ENCODE results near the gene ZCCHC14. TPM values are rescaled to one million over a fixed set of nuclear protein-coding genes. Genes with fewer than 3 reads are reported as not detected.

Gene ZCCHC14
- total and polyA plus RNA-seq, 2 of the 13 experiments (the other 11 are each of a cell fraction or from before 2014, with no cell fraction given) = 12.4 to 12.5 TPM

DNA sequence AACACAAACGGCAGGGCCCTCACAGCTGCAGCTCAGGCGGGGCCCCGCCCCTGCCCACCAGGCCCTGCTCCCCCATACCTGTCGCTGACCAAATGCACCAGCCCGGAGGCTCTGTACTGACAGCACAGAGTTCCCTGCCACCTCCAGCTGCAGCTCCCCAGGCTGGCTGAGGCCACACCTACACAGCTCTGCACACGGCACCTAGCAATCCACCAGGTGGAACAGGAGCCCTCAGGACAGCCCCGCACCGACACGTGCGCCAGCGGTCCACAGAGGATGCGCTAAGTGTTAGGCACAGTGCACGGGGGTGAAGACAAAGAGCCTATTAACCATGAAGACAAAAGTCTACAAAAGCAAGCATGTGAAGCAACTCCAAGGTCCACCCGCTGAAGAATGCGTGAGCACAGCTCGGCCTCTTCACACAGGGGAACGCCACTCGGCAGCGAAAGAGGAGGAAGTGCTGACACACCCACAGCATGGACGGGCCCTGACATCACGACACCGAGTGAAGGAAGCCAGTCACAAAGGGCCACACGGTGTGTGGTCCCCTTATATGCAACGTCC is 5.4 kb downstream of the ZCCHC14 start (continued):
- TF ChIP-seq, protein P1, sequence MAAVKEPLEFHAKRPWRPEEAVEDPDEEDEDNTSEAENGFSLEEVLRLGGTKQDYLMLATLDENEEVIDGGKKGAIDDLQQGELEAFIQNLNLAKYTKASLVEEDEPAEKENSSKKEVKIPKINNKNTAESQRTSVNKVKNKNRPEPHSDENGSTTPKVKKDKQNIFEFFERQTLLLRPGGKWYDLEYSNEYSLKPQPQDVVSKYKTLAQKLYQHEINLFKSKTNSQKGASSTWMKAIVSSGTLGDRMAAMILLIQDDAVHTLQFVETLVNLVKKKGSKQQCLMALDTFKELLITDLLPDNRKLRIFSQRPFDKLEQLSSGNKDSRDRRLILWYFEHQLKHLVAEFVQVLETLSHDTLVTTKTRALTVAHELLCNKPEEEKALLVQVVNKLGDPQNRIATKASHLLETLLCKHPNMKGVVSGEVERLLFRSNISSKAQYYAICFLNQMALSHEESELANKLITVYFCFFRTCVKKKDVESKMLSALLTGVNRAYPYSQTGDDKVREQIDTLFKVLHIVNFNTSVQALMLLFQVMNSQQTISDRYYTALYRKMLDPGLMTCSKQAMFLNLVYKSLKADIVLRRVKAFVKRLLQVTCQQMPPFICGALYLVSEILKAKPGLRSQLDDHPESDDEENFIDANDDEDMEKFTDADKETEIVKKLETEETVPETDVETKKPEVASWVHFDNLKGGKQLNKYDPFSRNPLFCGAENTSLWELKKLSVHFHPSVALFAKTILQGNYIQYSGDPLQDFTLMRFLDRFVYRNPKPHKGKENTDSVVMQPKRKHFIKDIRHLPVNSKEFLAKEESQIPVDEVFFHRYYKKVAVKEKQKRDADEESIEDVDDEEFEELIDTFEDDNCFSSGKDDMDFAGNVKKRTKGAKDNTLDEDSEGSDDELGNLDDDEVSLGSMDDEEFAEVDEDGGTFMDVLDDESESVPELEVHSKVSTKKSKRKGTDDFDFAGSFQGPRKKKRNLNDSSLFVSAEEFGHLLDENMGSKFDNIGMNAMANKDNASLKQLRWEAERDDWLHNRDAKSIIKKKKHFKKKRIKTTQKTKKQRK (IDR thresholded peaks at IDR 0.05; ENCODE audit: low read length) = no peak
- no peak; the same call in 1 of the 2 replicates for TF ChIP-seq FOXJ3 (CRISPR knock-in tag; IDR thresholded peaks at IDR 0.05; ENCODE audit: borderline replicate concordance)
- peak; percentile 83; the same call in 1 of the 2 replicates for TF ChIP-seq KLF9 (CRISPR knock-in tag; IDR thresholded peaks at IDR 0.05; ENCODE audit: low read depth)
- no peak for TF ChIP-seq MZF1 (CRISPR knock-in tag; IDR thresholded peaks at IDR 0.05; ENCODE audit: borderline replicate concordance)
- TF ChIP-seq, protein P2, sequence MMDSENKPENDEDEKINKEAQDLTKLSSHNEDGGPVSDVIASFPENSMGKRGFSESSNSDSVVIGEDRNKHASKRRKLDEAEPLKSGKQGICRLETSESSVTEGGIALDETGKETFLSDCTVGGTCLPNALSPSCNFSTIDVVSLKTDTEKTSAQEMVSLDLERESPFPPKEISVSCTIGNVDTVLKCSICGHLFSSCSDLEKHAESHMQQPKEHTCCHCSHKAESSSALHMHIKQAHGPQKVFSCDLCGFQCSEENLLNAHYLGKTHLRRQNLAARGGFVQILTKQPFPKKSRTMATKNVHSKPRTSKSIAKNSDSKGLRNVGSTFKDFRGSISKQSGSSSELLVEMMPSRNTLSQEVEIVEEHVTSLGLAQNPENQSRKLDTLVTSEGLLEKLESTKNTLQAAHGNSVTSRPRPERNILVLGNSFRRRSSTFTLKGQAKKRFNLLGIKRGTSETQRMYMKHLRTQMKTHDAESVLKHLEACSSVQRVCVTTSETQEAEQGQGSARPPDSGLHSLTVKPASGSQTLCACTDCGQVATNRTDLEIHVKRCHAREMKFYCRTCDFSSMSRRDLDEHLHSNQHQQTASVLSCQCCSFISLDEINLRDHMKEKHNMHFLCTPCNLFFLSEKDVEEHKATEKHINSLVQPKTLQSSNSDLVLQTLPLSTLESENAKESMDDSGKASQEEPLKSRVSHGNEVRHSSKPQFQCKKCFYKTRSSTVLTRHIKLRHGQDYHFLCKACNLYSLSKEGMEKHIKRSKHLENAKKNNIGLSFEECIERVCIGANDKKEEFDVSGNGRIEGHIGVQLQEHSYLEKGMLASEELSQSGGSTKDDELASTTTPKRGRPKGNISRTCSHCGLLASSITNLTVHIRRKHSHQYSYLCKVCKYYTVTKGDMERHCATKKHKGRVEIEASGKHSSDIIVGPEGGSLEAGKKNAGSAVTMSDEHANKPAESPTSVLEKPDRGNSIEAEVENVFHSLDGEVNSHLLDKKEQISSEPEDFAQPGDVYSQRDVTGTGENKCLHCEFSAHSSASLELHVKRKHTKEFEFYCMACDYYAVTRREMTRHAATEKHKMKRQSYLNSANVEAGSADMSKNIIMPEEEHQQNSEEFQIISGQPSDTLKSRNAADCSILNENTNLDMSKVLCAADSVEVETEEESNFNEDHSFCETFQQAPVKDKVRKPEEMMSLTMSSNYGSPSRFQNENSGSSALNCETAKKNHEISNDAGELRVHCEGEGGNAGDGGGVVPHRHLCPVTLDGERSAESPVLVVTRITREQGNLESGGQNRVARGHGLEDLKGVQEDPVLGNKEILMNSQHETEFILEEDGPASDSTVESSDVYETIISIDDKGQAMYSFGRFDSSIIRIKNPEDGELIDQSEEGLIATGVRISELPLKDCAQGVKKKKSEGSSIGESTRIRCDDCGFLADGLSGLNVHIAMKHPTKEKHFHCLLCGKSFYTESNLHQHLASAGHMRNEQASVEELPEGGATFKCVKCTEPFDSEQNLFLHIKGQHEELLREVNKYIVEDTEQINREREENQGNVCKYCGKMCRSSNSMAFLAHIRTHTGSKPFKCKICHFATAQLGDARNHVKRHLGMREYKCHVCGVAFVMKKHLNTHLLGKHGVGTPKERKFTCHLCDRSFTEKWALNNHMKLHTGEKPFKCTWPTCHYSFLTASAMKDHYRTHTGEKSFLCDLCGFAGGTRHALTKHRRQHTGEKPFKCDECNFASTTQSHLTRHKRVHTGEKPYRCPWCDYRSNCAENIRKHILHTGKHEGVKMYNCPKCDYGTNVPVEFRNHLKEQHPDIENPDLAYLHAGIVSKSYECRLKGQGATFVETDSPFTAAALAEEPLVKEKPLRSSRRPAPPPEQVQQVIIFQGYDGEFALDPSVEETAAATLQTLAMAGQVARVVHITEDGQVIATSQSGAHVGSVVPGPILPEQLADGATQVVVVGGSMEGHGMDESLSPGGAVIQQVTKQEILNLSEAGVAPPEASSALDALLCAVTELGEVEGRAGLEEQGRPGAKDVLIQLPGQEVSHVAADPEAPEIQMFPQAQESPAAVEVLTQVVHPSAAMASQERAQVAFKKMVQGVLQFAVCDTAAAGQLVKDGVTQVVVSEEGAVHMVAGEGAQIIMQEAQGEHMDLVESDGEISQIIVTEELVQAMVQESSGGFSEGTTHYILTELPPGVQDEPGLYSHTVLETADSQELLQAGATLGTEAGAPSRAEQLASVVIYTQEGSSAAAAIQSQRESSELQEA (CRISPR knock-in tag; IDR thresholded peaks at IDR 0.05; ENCODE audit: not compliant biosample characterization) = no peak
- TF ChIP-seq PAWR (CRISPR knock-in tag; IDR thresholded peaks at IDR 0.05; ENCODE audit: borderline replicate concordance) = no peak
- TF ChIP-seq ETV5 (CRISPR knock-in tag; IDR thresholded peaks at IDR 0.05; ENCODE audit: borderline replicate concordance) = peak; percentile 23; the same call in 1 of the 2 replicates
- TF ChIP-seq, protein P3, sequence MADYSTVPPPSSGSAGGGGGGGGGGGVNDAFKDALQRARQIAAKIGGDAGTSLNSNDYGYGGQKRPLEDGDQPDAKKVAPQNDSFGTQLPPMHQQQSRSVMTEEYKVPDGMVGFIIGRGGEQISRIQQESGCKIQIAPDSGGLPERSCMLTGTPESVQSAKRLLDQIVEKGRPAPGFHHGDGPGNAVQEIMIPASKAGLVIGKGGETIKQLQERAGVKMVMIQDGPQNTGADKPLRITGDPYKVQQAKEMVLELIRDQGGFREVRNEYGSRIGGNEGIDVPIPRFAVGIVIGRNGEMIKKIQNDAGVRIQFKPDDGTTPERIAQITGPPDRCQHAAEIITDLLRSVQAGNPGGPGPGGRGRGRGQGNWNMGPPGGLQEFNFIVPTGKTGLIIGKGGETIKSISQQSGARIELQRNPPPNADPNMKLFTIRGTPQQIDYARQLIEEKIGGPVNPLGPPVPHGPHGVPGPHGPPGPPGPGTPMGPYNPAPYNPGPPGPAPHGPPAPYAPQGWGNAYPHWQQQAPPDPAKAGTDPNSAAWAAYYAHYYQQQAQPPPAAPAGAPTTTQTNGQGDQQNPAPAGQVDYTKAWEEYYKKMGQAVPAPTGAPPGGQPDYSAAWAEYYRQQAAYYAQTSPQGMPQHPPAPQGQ (CRISPR knock-in tag; IDR thresholded peaks at IDR 0.05; ENCODE audit: borderline replicate concordance) = no peak
- peak; percentile 15; the same call in 1 of the 2 replicates for TF ChIP-seq IRF2 (CRISPR knock-in tag; IDR thresholded peaks at IDR 0.05)
- TF ChIP-seq, protein P4, sequence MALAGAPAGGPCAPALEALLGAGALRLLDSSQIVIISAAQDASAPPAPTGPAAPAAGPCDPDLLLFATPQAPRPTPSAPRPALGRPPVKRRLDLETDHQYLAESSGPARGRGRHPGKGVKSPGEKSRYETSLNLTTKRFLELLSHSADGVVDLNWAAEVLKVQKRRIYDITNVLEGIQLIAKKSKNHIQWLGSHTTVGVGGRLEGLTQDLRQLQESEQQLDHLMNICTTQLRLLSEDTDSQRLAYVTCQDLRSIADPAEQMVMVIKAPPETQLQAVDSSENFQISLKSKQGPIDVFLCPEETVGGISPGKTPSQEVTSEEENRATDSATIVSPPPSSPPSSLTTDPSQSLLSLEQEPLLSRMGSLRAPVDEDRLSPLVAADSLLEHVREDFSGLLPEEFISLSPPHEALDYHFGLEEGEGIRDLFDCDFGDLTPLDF (CRISPR knock-in tag; IDR thresholded peaks at IDR 0.05) = no peak
- TF ChIP-seq CEBPG (CRISPR knock-in tag; IDR thresholded peaks at IDR 0.05) = peak; percentile 74
- TF ChIP-seq MAF1 (CRISPR knock-in tag; IDR thresholded peaks at IDR 0.05; ENCODE audit: borderline replicate concordance) = no peak
- TF ChIP-seq HOXA5 (CRISPR knock-in tag; IDR thresholded peaks at IDR 0.05) = no peak
- TF ChIP-seq, protein P5, sequence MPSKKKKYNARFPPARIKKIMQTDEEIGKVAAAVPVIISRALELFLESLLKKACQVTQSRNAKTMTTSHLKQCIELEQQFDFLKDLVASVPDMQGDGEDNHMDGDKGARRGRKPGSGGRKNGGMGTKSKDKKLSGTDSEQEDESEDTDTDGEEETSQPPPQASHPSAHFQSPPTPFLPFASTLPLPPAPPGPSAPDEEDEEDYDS (CRISPR knock-in tag; IDR thresholded peaks at IDR 0.05) = no peak

All from HepG2 (cell line).